ACC112 (cell line): Measurements from ENCODE around the gene AUTS2.

Source experiments
- H2AFZ ChIP-seq: fragments of 200-600 bp; sonication (generic); one replicate; pipeline ENCODE4 v1.6.0; 2017; ENCODE audit warnings: antibody characterized with exemption, low read length; ENCODE audit not compliant: unreplicated experiment
- H3K27ac ChIP-seq: fragments of 200-600 bp; sonication (generic); 2 replicates; pipeline ENCODE4 v1.5.1; 2014; ENCODE audit warnings: low read depth, mild to moderate bottlenecking, antibody characterized with exemption, low read length, moderate library complexity
- H3K27me3 ChIP-seq: fragments of 200-600 bp; sonication (generic); 2 replicates; pipeline ENCODE4 v1.6.1; 2014; ENCODE audit warnings: mild to moderate bottlenecking, antibody characterized with exemption, low read length, moderate library complexity, mixed read lengths; ENCODE audit not compliant: insufficient read depth
- H3K36me3 ChIP-seq: fragments of 200-600 bp; sonication (generic); 2 replicates; pipeline ENCODE4 v1.6.1; 2016; ENCODE audit warnings: mild to moderate bottlenecking, antibody characterized with exemption, low read length, moderate library complexity, mixed read lengths; ENCODE audit not compliant: insufficient read depth
- H3K4me1 ChIP-seq: fragments of 200-600 bp; sonication (generic); one replicate; pipeline ENCODE4 v1.6.1; 2016; ENCODE audit warnings: low read length, mixed read lengths; ENCODE audit not compliant: insufficient read depth, unreplicated experiment, control insufficient read depth
- H3K4me3 ChIP-seq: fragments of 200-600 bp; sonication (generic); 2 replicates; pipeline ENCODE4 v1.5.1; 2014; ENCODE audit warnings: mild to moderate bottlenecking, low read depth, low read length
- H3K79me2 ChIP-seq: fragments of 200-600 bp; sonication (generic); one replicate; pipeline ENCODE4 v1.6.0; 2016; ENCODE audit warnings: low read length; ENCODE audit not compliant: control insufficient read depth, unreplicated experiment, insufficient read depth

AUTS2 gene

DNA sequence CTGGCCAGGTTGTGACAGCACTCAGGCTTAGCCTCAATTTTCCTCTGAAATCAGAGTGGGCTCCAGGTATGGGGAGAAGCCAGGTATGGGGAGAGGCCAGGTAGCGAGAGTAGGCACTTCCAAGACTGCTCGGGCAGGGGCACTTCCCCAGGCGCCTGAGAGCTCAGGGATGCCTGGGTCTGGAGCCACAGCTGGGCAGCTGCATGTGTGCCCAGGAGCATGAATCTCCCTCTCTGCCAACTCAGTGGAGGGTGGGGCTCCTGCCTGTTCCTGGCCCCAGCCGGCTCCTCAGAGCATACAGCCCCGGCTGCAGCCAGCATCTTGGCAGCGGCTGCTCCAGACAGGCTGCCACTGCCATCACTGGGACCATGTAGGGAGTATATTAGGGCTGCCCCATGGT lies 313.9 kb downstream of the AUTS2 start:
- Histone ChIP-seq H3K27ac (no peak overlapping the region), H3K36me3 (no peaks in the 10 kb centered on the region), H3K4me1 (no peaks in the 10 kb centered on the region), H3K27me3 (no peaks in the 10 kb centered on the region), H2AFZ (no peak overlapping the region), H3K4me3 (no peak overlapping the region), H3K79me2 (no peaks in the 10 kb centered on the region)

DNA sequence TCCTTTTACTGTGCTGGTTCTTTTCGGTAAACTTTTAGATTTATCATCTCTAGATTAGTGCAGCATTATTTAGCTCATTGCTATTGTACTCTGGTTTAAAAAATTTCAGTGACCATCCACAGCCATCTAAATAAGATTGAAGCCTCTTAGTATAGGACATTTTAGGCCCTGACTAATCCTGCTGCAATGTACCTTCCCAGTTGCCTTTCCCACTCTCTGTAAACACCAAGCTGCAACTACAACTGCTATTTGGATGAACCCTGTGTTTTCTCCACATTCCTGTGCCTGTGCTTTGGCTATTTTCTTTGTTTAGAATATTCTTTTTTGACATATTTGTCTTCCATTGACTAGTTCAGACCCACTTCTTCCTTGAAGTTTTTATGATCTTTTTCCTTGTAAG lies 314.6 kb downstream of the AUTS2 start:
- Histone ChIP-seq H3K27ac (no peak overlapping the region), H3K27me3 (no peaks in the 10 kb centered on the region), H3K4me1 (no peaks in the 10 kb centered on the region), H3K79me2 (no peaks in the 10 kb centered on the region), H3K4me3 (no peak overlapping the region), H2AFZ (no peak overlapping the region), H3K36me3 (no peaks in the 10 kb centered on the region)

DNA sequence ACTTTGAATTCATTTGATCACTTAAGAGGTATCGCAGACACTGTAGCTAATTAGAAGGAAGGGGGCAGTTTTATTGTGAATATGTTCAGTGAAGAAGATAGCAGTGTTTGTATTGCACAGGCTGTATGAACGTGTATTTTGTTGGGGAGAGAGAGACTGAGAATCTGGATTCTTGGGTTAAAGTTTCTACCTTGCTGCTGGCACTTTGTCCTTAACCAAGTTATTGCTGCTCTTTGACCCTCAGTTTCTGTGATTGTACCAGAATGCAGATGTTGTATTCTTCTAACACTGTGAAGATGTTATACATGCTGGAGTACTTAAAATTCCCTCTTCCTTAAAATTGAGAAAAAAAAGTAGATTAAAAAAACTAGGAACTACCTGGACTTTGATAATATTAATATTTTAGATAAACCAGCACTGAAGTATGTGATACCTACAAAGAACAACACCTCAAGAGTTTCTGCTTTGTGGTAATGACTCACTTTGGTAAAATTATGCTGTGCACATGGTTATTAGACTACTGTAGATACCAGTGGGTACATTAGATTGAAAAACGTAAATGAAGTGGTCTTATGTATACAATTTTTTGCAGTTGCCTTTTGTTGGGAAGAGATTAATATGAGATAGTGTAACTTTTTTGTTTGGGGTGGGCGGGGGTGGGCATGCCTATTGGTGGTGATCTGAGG lies 321.3 kb downstream of the AUTS2 start:
- Histone ChIP-seq H3K4me3 (no peak overlapping the region), H3K36me3 (no peaks in the 10 kb centered on the region), H3K27ac (no peak overlapping the region), H2AFZ (no peak overlapping the region), H3K27me3 (no peaks in the 10 kb centered on the region), H3K4me1 (no peaks in the 10 kb centered on the region), H3K79me2 (no peaks in the 10 kb centered on the region)

DNA sequence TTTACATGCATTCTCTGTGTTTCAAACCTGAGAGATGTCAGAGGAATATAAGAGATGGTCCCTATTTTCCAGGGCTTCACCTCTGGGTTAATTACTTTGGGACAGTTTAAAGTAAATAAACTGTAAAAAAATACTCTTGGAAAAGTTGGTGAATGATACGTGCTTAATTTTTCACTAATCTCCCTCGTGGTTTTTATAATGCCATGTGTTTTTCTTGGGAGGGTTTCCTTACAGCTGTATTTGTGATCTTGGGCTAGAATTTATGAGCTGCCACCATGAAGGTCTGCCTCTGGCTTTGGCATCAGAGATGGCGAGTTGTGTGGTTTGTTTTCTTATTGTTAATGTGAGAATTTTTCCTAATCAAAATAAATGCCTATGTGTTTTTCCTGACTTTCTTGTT lies 322.5 kb downstream of the AUTS2 start:
- no peaks in the 10 kb centered on the region for H3K79me2 ChIP-seq

DNA sequence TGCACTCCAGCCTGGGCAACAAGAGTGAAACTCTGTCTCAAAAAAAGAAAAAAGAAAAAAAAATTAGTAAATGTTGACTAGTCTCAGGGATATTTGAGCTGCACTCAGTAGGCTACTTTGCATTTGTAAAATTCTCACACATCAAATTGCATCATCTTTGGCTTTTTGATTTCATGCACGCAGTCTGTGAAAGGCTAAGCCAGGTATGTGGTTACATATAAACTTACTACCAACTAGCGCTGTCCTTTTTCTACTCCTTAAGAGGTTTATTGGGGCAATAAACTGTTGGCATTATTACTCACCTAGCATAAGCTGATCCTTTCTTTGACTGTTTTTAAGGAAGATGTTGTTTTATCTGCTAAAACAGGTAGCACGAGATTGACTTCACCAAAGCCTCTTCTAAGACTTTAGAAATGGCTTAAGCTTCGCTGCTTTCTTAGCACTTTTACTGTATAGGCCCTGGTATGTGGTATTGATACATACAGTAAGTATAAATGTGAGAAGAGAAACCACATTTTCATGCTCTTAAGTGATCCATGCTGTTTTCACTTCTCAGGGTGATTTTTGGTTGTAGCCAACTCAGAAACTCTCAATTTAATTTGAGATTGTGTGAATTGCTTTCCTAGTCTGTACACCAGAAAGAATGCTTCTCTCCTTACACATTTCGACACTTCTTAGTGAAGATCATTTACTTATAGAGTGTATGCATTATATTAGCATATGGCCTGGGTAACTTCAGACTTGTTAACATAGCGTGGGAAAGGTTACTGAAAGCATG lies 323.9 kb downstream of the AUTS2 start:
- Histone ChIP-seq H2AFZ (no peak overlapping the region), H3K79me2 (no peaks in the 10 kb centered on the region), H3K4me3 (no peak overlapping the region), H3K27me3 (no peaks in the 10 kb centered on the region), H3K36me3 (no peaks in the 10 kb centered on the region), H3K27ac (no peak overlapping the region), H3K4me1 (no peaks in the 10 kb centered on the region)

More for the DNA sequence above, 322.5 kb downstream of the AUTS2 start:
- no peak overlapping the region for H3K27ac ChIP-seq
- no peak overlapping the region for H3K4me3 ChIP-seq
- no peak overlapping the region for H2AFZ ChIP-seq
- no peaks in the 10 kb centered on the region for H3K36me3 ChIP-seq
- H3K27me3 ChIP-seq, result no peaks in the 10 kb centered on the region
- no peaks in the 10 kb centered on the region for H3K4me1 ChIP-seq

DNA sequence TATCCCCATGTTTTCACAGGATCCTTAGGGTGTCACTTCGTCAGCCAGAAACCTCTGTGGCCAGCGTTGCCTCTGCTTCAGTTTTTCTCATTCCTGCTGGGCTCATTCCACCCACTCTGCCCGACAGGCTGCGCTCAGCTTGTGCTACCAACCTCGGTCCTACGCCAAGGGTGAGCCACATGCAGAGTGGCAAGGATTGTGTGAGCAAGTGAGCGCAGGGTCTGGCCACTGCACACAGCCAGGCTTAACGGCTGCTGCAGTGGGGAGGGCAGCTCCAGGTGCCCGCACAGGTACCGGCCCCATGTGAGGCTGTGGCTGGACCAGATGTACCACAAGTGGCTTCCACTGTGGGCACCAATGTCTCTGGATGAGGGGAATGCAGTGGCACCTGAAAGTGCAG lies 329.2 kb downstream of the AUTS2 start:
- no peaks in the 10 kb centered on the region for H3K4me1 ChIP-seq
- no peaks in the 10 kb centered on the region for H3K36me3 ChIP-seq
- H3K27ac ChIP-seq, result no peak overlapping the region
- no peaks in the 10 kb centered on the region for H3K27me3 ChIP-seq
- no peak overlapping the region for H3K4me3 ChIP-seq
- H2AFZ ChIP-seq, result no peak overlapping the region
- H3K79me2 ChIP-seq, result no peaks in the 10 kb centered on the region

DNA sequence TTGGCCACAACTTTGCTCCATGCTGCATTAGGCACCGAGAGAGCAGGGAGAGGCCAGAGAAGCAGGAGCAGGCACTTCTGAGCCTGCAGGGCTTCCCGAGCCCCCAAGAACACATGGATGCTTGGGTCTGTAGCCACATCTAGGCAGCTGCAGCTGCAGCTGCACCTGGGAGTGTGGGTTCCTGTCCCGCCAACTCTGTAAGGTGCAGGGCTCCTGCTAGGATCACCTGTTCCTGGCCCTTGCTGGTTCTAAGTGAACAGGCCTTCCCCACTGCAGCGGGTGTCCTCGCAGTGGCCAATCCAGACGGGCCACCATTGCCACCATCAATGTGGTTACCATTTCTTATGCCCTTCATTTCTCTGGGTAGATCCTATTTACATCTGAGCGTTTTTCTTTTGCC lies 330.3 kb downstream of the AUTS2 start:
- H3K36me3 ChIP-seq, result no peaks in the 10 kb centered on the region
- H2AFZ ChIP-seq, result no peak overlapping the region
- H3K4me3 ChIP-seq, result no peak overlapping the region
- H3K79me2 ChIP-seq, result no peaks in the 10 kb centered on the region
- no peak overlapping the region for H3K27ac ChIP-seq
- H3K4me1 ChIP-seq, result no peaks in the 10 kb centered on the region
- H3K27me3 ChIP-seq, result no peaks in the 10 kb centered on the region

DNA sequence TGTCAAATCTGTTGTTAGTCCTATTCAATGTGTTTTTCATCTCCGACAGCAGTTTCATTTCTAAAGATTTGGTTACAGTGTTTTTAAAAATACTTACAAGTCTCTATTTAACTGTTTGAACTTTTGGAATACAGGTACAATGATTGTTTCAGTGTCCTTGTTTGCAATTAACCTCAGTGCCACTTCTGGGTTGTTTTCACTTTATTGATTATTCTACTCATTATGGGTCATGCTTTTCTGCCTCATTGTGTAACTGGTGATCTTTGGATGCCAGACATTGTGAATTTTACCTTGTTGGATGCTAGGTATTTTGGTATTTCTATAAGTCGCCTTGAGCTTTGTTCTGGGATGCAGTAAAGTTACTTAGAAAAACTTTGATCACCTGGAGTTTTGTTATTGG lies 331.3 kb downstream of the AUTS2 start:
- H3K79me2 ChIP-seq, result no peaks in the 10 kb centered on the region
- no peak overlapping the region for H3K27ac ChIP-seq
- H3K4me1 ChIP-seq, result no peaks in the 10 kb centered on the region
- H3K4me3 ChIP-seq, result no peak overlapping the region
- H3K36me3 ChIP-seq, result no peaks in the 10 kb centered on the region
- no peak overlapping the region for H2AFZ ChIP-seq
- no peaks in the 10 kb centered on the region for H3K27me3 ChIP-seq

DNA sequence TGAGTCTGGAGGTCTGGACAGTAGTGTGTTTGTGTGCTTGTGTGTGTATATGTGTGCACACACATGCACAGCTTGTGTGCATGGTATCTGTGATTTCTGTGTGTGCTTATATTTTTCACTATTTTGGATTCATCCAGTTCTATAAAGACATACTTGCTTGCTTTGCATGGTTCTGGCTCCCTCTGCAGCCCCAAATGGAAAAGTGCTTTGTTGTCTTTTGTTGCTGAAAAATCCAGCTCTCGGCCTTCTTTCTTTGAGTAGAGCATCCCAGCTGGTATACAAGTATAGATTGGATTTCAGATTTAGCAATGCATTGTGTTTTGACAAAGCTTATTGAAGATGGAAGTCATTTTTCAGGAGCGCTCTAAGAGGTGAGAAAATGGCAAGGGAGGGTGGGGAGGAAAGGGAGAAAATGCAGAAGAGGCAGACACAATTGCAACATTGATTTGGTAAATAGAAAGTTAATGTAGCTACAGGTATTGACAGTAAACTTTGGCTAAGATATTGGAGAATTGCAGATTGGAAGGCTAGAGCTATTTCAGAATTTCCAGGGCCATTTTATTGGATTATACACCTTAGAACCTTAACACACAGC lies 333.9 kb downstream of the AUTS2 start:
- Histone ChIP-seq H3K27me3 (no peaks in the 10 kb centered on the region), H2AFZ (no peak overlapping the region), H3K79me2 (no peaks in the 10 kb centered on the region), H3K4me3 (no peak overlapping the region), H3K36me3 (no peaks in the 10 kb centered on the region), H3K4me1 (no peaks in the 10 kb centered on the region), H3K27ac (no peak overlapping the region)

DNA sequence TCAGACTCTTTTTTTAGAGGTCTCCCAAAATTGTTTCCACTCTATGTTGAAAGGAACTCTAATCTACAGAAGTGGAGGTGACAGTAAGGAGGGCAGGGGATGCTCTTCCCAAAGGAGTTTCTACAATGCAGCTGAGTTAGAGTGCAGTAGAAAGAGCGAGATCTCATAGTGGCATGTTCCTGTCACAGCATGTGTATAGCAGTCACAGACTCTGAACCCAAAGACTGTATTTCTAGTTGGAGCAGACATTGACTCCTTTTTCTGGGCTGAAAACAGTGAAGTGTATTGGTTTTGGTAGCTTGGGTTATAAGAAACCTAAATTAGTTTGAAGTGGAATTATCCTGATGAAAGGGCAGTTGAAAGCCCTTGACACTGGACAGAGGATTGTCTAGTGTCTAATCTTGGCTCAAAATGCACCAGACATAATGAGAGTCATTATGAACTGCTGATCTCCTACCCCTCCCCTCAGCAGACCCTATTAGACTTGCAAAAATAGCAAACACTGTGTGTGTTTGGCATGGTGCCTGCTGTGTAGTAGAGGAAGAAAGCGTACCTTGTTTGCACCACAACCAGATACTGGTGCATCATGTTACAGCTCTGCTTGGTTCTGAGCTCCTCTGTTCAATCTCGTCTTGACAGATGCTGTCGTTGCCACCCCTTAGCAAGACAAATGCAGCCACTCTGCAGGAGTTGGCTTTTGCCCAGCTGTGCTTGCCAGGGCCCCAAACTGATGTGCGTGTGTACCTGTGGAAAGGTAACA lies 336.0 kb downstream of the AUTS2 start:
- no peak overlapping the region for H3K4me3 ChIP-seq
- no peaks in the 10 kb centered on the region for H3K4me1 ChIP-seq
- no peaks in the 10 kb centered on the region for H3K36me3 ChIP-seq
- H2AFZ ChIP-seq, result no peak overlapping the region
- H3K79me2 ChIP-seq, result no peaks in the 10 kb centered on the region
- no peaks in the 10 kb centered on the region for H3K27me3 ChIP-seq
- no peak overlapping the region for H3K27ac ChIP-seq
